Erythroblast (primary cell): Measurements from ENCODE around the gene VDAC2.
"Not testable (repeated sequence)": the region's sequence is repeated elsewhere in the genome, so short reads cannot be mapped to it uniquely, and the experiment has no call there.

ENCODE experiments used
- DNase-seq, 2 experiments: peaks; one replicate each; lab custom pipeline; 2025; lab: John Stamatoyannopoulos, UW
- GATA1 ChIP-seq: IDR thresholded peaks from 2 replicates; pipeline ENCODE4 v1.6.1; 2011; ENCODE audit warnings: low read depth, mild to moderate bottlenecking, control low read depth, low read length, moderate library complexity
- POLR2A ChIP-seq: IDR thresholded peaks from 2 replicates; pipeline ENCODE4 v1.6.1; 2011; ENCODE audit warnings: mild to moderate bottlenecking, low read length

The VDAC2 gene

DNA sequence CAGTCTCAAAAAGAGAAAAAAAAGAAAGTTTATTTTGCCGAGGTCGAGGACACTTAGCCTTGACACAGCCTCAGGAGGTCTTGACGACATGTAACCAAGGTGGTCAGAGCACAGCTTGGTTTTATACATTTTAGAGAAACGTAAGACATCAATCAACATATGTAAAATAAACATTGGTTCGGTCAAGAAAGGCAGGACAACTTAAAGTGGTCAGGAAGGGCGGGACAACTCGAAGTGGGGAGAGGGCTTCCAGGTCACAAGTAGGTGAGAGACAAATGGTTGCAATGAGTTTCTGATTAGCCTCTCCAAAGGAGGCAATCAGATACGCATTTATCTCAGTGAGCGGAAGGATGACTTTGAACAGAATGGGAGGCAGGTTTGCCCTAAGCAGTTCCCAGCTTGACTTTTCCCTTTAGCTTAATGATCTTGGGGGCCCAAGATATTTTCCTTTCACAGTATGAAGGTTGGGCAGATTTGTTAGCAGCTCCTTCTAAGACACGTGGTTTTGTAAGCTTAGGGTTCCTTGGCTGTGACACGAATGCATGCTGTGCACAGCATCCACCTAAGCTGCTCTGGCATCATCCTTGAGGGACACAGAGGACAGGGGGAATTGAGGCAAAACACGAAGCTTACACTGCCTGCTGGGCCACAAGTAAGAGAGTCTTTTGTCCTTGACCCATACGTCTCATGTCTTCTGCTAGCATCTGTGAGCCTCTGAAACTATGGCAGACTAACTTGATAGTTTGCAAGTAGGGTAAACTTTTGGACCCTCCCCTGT, 3.3 kb upstream of the VDAC2 start:
- TF ChIP-seq POLR2A: no peak
- TF ChIP-seq GATA1: no peak

DNA sequence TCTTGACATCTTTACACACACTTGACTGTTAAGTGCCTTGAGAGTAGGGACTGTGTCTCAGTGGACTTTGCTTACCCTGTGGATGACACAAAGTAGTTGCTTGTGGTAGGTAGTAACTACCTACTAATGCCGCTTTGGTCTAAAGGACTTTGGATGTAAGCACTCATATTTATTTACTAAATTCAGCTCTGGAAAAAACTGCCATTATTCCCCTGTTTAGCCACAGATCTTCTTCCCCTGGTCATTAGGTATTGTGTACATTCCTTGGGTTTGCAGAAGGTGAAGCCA, 2.8 kb upstream of the VDAC2 start:
- no peak for DNase-seq
- TF ChIP-seq POLR2A (no peak), GATA1 (no peak)

More for the DNA sequence above, 3.3 kb upstream of the VDAC2 start:
- DNase-seq: no peak

DNA sequence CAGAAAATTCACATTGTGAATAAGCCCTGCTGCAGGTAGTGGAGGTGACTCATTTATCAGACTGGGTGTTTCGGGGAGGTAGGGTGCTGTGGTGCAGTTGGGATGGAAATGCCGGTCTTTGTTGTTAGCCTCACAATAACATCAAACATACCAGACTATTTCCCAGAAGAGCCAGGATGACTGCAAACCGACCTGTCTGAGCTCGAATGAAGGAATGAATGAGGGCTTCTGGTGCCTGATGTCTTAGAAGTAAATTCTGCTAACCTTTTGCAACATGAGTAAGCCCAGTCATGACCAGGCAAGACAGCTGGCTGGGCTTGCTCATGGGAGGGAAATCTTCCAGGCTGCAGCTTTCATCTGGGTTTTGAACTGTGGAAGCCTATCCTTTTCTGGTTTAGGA, 2.4 kb upstream of the VDAC2 start:
- DNase-seq: peak; percentile 23 to 58

DNA sequence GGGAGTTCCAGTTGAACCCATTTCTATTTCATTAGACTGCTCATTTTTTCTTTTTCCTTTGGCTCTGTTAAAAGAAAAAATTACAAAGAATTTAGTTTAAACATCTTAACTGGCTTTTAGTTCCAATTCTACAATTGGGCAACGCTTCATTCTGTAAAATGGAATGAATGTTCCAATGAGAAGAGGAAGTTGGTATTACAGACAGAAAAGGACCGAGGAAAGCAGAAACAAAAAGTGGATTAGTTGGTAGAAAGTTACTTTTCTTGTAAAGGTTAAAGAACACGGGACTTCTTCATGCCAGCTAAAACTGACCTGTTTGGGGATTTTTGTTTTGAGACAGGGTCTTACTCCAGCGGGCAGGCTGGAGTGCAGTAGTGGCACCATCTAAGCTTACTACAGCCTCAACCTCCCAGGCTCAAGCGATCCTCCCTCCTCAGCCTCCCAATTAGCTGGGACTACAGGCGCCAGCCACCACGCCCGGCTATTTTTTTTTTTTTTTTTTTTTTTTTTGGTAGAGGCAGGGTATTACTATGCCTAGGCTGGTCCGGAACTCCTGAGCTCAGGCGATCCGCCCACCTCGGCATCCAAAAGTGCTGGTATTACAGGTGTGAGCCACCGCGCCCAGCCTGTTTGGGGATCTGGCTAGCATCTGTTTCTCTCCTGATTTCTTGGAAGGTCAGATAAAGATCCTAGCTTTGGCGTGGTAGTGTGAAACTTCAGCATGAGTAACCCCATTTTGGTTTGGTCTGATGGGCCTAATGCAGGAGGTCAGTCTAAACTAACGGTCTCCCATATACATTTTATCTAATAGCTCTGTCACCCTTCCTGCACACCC, 1.3 kb upstream of the VDAC2 start:
- TF ChIP-seq POLR2A: no peak
- no peak for TF ChIP-seq GATA1
- DNase-seq: no peak

More for the DNA sequence above, 2.4 kb upstream of the VDAC2 start:
- TF ChIP-seq GATA1: no peak
- TF ChIP-seq POLR2A: no peak

DNA sequence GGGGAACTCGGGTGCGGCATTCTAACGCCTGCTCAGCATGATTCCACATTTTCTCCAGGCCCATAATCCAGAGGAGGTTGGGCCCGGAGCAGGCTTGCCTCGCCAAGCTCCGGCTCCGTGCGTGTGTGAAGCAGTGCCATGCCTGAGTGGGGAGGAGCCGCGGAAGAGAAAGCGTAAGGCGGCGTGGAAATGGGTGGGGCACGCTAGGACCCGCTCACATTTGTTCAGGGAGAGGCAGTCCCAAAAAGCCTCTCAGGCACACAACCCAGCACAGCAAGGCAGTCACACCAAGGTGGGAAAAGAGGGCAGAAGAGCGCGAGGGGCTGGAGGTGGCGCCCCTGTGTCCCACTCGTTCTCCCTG, 695 bp upstream of the VDAC2 start:
- DNase-seq: peak; percentile 81 to 90
- no peak for TF ChIP-seq GATA1
- TF ChIP-seq POLR2A: no peak

DNA sequence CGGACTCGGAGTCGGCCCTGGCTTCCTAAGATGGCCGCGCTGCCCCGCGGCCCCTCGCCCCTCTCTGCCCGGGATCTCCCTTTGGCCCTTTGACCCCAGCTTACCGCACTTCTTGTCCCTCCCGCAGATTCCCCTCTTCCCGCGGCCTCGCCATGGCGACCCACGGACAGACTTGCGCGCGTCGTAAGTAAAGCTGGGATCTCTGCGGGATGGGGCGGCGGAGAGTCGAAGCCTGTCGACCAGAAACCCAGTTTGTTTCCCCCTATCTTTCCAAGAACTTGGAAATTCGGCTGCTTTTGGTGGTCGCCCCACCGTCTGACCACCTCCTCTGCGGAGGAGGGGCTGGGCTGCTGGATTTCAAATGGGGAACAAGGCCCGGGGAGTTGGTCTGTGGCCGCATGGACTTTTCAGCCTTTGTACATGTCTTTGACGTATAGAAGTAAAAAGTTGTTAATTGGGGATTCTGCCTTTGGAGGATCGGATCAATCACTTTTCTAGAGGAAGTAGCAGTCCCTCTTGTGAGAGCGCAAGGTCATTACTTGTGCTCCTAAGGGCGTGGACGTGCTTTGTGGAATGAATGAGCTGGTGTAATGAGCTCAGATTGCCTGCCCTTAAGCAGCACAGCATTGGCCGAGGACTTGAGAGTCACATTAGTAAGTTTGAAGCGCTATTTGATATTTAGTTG, 553 bp downstream of the VDAC2 start:
- TF ChIP-seq GATA1 (no peak), POLR2A (peak; percentile 19)
- peak; percentile 78 for DNase-seq

DNA sequence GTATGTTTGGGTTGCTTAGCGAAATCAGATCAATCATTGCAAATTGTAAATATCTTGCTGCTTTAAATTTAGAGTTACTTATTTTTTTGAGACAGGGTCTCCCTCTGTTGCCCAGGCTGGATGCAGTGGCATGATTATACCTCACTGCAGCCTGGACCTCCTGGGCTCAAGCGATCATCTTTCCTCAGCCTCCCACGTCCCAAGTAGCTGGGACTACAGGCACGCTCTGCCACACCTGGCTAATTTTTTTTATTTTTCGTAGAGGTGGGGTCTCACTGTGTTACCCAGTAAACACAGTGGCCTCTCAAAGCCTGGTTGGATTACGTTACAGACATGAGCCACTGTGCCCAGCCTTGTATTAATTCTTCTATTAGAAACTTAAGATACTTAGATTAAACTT, 1.7 kb downstream of the VDAC2 start:
- TF ChIP-seq POLR2A (no peak), GATA1 (no peak)
- DNase-seq: no peak

DNA sequence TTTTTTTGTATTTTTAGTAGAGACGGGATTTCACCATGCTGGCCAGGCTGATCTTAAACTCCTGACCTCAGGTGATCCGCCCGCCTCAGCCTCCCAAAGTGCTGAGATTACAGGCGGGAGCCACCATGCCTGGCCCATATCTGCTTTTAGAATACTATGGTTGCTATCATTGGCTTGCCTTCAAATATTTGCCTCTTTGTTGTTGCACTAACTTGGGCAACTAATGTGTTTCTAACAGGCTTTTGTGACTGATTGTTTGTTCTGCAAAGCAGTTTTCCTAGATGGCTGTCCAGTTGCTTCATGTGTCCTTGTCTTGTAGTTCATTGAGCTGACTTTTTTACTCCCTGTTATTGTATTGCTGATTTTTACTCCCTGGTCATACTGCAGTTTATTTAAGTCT, 9.7 kb downstream of the VDAC2 start:
- TF ChIP-seq GATA1 (no peak), POLR2A (no peak)
- no peak for DNase-seq

DNA sequence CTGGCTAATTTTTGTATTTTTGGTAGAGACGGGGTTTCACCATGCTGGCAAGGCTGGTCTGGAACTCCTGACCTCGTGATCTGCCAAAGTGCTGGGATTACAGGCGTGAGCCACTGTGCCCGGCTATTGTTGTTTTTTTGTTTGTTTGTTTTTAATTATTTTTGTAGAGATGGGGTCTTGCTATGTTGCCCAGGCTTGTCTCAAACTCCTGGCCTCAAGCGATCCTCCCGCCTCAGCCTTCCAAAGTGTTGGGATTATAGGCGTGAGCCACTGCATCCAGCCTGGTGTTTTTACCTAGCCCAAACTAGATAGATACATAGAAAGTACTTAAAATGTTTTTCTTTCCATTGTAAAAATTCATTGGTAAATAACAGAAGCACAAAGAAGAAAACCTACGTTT, 10.9 kb downstream of the VDAC2 start:
- DNase-seq: not testable (repeated sequence)

DNA sequence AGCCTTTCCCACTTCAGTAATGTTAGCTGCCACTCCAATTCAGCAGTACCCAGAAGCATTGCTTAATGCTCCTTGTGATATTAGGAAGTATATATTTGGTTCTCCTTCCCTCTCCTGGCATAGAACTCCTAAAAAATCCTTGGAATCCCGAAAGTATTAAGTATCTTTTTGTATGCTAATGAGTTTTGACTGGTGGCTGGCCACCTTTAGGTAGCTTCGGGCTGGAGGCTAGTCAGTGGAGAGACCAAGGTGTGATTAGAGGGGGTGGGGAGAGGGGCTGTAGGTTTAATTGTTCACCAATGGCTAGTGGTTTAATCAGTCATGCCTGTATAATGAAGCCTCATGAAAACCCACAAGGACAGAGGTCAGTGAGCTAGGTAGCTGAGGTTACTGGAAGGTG, 12.9 kb downstream of the VDAC2 start:
- DNase-seq: no peak
- TF ChIP-seq GATA1 (no peak), POLR2A (no peak)

DNA sequence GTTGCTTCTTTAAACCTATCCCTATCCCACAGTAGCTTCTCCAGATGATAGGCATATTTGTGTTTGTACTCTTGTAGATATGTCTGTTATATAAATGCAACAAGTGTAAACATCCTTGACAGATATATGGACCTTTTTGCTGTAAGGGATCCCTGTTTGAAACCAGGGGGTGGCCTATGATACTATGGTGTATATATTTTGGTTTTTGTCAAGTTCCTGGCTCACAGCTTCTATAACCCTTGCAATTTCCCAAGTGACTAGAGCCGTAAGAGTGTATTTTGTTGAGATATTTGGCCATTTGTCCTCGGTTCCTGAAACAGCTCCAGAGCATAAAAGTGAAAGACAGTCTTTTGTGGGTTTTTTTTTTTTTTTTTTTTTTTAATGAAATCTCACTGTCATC, 15.5 kb downstream of the VDAC2 start:
- no peak for DNase-seq
- no peak for TF ChIP-seq GATA1
- TF ChIP-seq POLR2A: no peak

DNA sequence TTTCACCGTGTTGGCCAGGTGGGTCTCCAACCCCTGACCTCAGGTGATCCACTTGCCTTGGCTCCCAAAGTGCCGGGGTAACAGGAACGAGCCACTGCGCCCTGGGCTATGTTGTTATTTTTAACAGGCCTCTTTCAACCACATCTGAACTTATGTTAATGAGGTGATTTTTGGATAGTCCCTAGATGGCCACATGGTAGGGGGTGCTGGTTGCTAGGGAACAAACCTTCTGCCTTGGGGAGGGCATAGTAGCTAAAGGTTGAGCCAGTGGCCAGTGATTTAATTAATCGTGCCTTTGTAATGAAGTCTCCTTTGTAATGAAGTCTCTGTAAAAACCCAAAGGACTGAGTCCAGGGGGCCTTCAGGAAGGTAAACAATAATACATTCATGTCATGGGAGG, 16.1 kb downstream of the VDAC2 start:
- TF ChIP-seq GATA1: no peak
- no peak for TF ChIP-seq POLR2A
- no peak for DNase-seq

DNA sequence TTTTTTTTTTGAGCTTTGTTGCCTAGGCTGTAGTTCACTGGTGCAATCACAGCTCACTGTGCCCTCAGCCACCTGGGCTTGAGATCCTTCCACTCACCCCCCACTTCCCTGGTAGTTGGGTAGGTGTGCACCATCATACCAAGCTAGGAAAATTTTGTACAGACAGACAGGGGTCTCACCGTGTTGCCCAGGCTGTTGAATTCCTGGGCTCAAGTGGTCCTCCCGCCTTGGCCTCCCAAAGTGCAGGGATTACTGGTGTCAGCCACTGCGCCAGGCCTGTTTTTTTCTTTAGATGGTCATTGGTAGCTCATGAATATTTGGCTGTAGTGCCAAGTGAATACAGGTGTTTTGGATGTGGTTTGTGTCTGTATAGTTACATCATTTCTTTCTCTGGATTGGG, 17.7 kb downstream of the VDAC2 start:
- TF ChIP-seq POLR2A: no peak
- TF ChIP-seq GATA1: no peak
- DNase-seq: no peak

DNA sequence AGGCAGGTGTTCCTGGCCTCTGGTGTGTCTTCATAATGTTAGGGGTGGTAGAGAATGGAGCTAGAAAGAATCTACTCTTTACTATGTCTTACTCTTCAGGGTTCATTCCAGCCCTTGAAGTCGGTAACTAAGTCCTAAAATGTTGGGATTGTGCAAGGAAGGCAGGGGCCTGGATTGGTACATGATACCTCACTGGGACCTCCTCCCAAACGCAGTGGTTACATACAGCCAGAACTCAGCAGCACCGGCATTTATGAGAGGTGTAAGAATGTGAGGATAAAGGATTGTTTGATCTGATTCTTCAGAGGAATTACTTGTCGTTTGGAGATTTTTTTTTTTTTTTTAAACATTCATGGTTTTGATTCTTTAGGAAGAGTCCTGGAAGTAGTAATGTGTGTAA, 18.2 kb downstream of the VDAC2 start:
- DNase-seq: no peak
- TF ChIP-seq POLR2A (no peak), GATA1 (no peak)
